Activated CD8-positive, alpha-beta T cell treated with anti-CD3 and anti-CD28 coated beads for 36 hours (primary cell): ENCODE measurements around the gene MTSS2. TPM values are rescaled to one million over a fixed set of nuclear protein-coding genes. Genes with fewer than 3 reads are reported as not detected.

Experiments
- ATAC-seq: fragments of 200-7000 bp; cut with Tn5 transposase; one replicate; pipeline ENCODE4 v1.10.0; 2021; ENCODE audit warnings: mild to moderate bottlenecking, moderate library complexity
- CTCF ChIA-PET: fragments of 350-600 bp; sonication (Branson Sonifier 250); formaldehyde crosslinking; loops from one replicate; lab custom pipeline; 2021; ENCODE audit warnings: antibody characterized with exemption; lab: Charles Lee
- POLR2A ChIA-PET: fragments of 350-600 bp; sonication (Branson Sonifier 250); formaldehyde crosslinking; loops from one replicate; lab custom pipeline; 2021; ENCODE audit warnings: antibody characterized with exemption; lab: Charles Lee
- DNase-seq: peaks from one replicate; pipeline ENCODE4 v3.0.0-alpha.2; 2020
- H3K27ac Mint-ChIP-seq: one replicate; pipeline ENCODE4 v1.8.0; 2021; ENCODE audit warnings: mild to moderate bottlenecking, mixed read lengths
- H3K27me3 Mint-ChIP-seq: one replicate; pipeline ENCODE4 v1.8.0; 2021; ENCODE audit warnings: mixed read lengths
- H3K36me3 Mint-ChIP-seq: one replicate; pipeline ENCODE4 v1.8.0; 2021; ENCODE audit warnings: low read depth, mixed read lengths
- H3K4me1 Mint-ChIP-seq: one replicate; pipeline ENCODE4 v1.8.0; 2021; ENCODE audit warnings: low read depth, mixed read lengths
- H3K4me3 Mint-ChIP-seq: one replicate; pipeline ENCODE4 v1.8.0; 2021; ENCODE audit warnings: mild to moderate bottlenecking, moderate library complexity, mixed read lengths
- H3K9me3 Mint-ChIP-seq: one replicate; pipeline ENCODE4 v1.8.0; 2021; ENCODE audit warnings: mixed read lengths
- intact Hi-C: fragments of 100-400 bp; cut with micrococcal nuclease; formaldehyde crosslinking; loops from one replicate; pipeline ENCODE4 v1.10.0; 2022
- total RNA-seq, 2 experiments: library from RNA; stranded (reverse); gene quantifications; one replicate each; pipeline ENCODE4 v1.2.3, GENCODE V29; 2021
- TF ChIP-seq, protein P1 (sequence below): fragments of 200-600 bp; IDR thresholded peaks from one replicate; pipeline ENCODE4 v1.8.0; 2022; ENCODE audit warnings: antibody characterized with exemption, mild to moderate bottlenecking

Gene MTSS2
- total RNA-seq, 2 experiments from 2014 or later = 4.4 to 4.6 TPM

DNA sequence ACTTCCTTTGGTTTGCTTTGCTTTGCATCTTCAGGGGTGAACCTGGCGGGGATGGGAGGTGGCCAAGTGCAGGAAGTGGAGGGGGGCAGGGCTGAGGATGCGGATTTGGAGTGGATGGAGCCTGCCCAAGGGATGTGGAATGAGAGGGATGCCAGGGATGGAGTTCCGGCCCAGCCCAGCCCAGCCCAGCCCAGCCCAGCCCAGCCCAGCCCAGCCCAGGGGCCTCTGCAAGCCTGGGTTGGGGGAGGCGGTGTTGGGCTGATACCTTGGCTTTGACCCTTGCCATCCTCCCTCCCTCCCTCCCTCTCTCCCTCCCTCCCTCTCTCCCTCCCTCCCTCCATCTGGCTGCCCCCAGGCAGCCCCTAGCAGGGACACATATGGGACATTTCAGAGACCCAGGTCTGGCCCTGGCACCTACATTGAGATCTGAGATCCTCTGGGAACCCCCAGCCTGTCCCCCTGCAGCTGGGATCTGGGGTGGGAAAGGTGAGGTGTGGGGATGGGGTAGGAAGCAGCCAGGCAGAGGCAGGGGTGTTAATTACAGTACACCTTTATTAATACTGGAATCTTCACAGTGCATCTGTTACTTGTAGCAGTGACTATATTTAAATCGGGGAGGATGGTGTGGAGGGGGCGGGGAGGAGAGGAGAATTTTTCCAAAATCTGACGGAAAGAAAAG is 25.0 kb downstream of the MTSS2 start:
- intact Hi-C loops = no loop called here
- ChIA-PET CTCF (interaction anchor here (1.6 kb wide), 1 partner anchor 110 kb away, joined by 5 read pairs; no protein-coding TSS in a partner anchor), POLR2A (no interaction called here)
- peaks cover 2% of the 10 kb centered on the region for H3K36me3 Mint-ChIP-seq
- TF ChIP-seq, protein P1, sequence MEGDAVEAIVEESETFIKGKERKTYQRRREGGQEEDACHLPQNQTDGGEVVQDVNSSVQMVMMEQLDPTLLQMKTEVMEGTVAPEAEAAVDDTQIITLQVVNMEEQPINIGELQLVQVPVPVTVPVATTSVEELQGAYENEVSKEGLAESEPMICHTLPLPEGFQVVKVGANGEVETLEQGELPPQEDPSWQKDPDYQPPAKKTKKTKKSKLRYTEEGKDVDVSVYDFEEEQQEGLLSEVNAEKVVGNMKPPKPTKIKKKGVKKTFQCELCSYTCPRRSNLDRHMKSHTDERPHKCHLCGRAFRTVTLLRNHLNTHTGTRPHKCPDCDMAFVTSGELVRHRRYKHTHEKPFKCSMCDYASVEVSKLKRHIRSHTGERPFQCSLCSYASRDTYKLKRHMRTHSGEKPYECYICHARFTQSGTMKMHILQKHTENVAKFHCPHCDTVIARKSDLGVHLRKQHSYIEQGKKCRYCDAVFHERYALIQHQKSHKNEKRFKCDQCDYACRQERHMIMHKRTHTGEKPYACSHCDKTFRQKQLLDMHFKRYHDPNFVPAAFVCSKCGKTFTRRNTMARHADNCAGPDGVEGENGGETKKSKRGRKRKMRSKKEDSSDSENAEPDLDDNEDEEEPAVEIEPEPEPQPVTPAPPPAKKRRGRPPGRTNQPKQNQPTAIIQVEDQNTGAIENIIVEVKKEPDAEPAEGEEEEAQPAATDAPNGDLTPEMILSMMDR = no peak
- ATAC-seq (no peak), DNase-seq (no peak)
- H3K27ac Mint-ChIP-seq = no peak overlapping the region
- H3K4me3 Mint-ChIP-seq = no peak overlapping the region
- no peaks in the 10 kb centered on the region for H3K27me3 Mint-ChIP-seq
- H3K4me1 Mint-ChIP-seq = no peaks in the 10 kb centered on the region
- H3K9me3 Mint-ChIP-seq = no peaks in the 10 kb centered on the region

DNA sequence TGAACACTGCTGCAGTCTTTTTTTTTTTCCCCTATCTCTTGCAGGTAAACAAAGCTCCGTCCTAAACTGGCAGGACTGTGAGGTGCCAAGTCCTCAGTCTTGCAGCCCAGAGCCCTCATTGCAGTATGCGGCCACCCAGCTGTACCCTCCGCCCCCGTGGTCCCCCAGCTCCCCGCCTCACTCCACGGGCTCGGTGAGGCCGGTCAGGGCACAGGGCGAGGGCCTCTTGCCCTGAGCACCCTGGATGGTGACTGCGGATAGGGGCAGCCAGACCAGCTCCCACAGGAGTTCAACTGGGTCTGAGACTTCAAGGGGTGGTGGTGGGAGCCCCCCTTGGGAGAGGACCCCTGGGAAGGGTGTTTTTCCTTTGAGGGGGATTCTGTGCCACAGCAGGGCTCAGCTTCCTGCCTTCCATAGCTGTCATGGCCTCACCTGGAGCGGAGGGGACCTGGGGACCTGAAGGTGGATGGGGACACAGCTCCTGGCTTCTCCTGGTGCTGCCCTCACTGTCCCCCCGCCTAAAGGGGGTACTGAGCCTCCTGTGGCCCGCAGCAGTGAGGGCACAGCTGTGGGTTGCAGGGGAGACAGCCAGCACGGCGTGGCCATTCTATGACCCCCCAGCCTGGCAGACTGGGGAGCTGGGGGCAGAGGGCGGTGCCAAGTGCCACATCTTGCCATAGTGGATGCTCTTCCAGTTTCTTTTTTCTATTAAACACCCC is 25.7 kb downstream of the MTSS2 start:
- no peaks in the 10 kb centered on the region for H3K4me1 Mint-ChIP-seq
- no peak overlapping the region for H3K27ac Mint-ChIP-seq
- ATAC-seq = no peak
- no peak for DNase-seq
- CTCF ChIA-PET = interaction anchor here (1.6 kb wide), 1 partner anchor 111 kb away, joined by 5 read pairs; no protein-coding TSS in a partner anchor
- intact Hi-C loops = no loop called here
- no peak overlapping the region for H3K4me3 Mint-ChIP-seq
- POLR2A ChIA-PET = no interaction called here
- TF ChIP-seq, protein P1 = no peak
- H3K9me3 Mint-ChIP-seq = no peaks in the 10 kb centered on the region
- no peaks in the 10 kb centered on the region for H3K27me3 Mint-ChIP-seq
- H3K36me3 Mint-ChIP-seq = no peaks in the 10 kb centered on the region

DNA sequence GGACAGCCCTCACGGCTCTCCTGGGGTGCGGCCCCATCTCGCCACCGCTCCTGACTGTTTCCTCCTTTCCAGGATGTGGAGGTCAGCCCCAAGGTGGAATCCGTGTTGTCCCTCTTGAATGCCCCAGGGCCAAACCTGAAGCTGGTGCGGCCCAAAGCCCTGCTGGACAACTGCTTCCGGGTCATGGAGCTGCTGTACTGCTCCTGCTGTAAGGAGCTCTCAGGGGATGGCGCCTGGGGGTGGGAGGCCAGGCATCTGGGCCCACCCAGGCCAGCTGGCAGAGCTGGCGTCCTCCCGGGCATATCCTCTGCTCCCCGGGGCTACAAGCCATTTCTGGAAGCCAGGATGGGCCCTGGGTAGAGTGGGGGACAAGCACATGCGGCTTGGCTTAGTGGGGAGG is 26.3 kb downstream of the MTSS2 start:
- Mint-ChIP-seq H3K9me3 (no peaks in the 10 kb centered on the region), H3K4me1 (no peaks in the 10 kb centered on the region), H3K4me3 (no peak overlapping the region), H3K27ac (no peak overlapping the region), H3K27me3 (no peaks in the 10 kb centered on the region), H3K36me3 (no peaks in the 10 kb centered on the region)
- ATAC-seq (no peak), DNase-seq (no peak)
- intact Hi-C loops = no loop called here
- ChIA-PET CTCF (interaction anchor here (1.6 kb wide), 1 partner anchor 111 kb away, joined by 5 read pairs; no protein-coding TSS in a partner anchor), POLR2A (no interaction called here)
- TF ChIP-seq, protein P1 = no peak

DNA sequence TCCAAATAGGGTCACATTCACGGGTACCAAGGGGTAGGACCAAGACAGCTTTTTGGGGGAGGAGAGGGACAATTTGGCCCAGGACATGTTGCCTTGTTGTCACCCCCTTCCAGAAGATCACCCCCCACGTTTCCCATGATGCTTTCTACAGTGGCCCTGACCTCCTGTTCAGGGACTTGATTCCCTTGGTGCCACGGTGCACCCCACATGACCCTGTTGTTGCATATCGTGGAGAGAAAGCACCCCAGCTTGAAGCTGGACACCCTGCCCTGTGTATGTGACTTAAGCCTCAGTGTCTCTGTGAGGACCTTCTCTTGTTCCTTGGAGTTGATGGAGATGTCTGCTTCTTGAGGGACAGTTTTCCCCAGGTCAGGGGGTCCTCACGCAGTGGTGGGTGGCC is 26.9 kb downstream of the MTSS2 start:
- H3K27me3 Mint-ChIP-seq = no peaks in the 10 kb centered on the region
- no peaks in the 10 kb centered on the region for H3K4me1 Mint-ChIP-seq
- TF ChIP-seq, protein P1 = no peak
- intact Hi-C loops = no loop called here
- ChIA-PET CTCF (no interaction called here), POLR2A (no interaction called here)
- ATAC-seq (no peak), DNase-seq (no peak)
- no peak overlapping the region for H3K4me3 Mint-ChIP-seq
- H3K27ac Mint-ChIP-seq = no peak overlapping the region
- H3K9me3 Mint-ChIP-seq = no peaks in the 10 kb centered on the region
- no peaks in the 10 kb centered on the region for H3K36me3 Mint-ChIP-seq

DNA sequence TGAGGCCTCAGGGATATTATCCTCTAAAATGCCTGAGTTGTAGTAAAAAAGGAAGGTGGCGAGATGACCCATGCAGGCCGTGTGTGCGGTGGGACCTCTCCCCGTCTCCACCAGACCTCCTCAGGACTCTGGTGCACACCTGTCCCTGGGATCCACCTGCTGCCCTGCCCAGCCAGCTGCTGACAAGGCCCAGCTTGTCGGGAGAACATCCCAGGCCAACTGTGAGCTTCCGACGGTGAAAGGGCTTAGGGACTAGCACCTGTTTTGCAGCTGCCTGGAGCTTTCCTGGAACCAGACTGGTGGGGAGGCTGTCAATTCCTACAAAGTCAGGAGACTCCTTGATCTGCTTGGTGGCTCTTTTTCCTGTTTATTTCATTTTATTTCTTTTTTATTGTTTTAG is 27.9 kb downstream of the MTSS2 start:
- ATAC-seq (no peak), DNase-seq (no peak)
- Mint-ChIP-seq H3K27ac (no peak overlapping the region), H3K4me3 (no peak overlapping the region), H3K4me1 (peaks cover 4% of the 10 kb centered on the region), H3K27me3 (no peaks in the 10 kb centered on the region), H3K9me3 (no peaks in the 10 kb centered on the region), H3K36me3 (no peaks in the 10 kb centered on the region)
- TF ChIP-seq, protein P1 = no peak
- intact Hi-C loops = no loop called here
- POLR2A ChIA-PET = no interaction called here
- CTCF ChIA-PET = no interaction called here
